HT1080 (cell line): ENCODE measurements around the gene TANK. TPM values are rescaled to one million over a fixed set of nuclear protein-coding genes. Genes with fewer than 3 reads are reported as not detected.
A peak's percentile ranks its signal among the peaks of the same experiment; 100 is the strongest.
"Not testable (repeated sequence)": the region's sequence is repeated elsewhere in the genome, so short reads cannot be mapped to it uniquely, and the experiment has no call there.

ENCODE experiments used
- DNase-seq: peaks from one replicate; pipeline ENCODE4 v3.0.0-alpha.2; 2015; ENCODE audit warnings: low read depth
- polyA plus RNA-seq, 2 experiments: library from polyadenylated mRNA; depleted of rRNA; stranded (reverse); fragments of >200 nt; gene quantifications; 2 replicates each; pipeline ENCODE4 v1.2.3, GENCODE V29; 2015
- total RNA-seq: library from RNA; depleted of rRNA; stranded (reverse); fragments of >200 nt; shearing (Covaris generic); gene quantifications from 2 replicates; pipeline ENCODE4 v1.2.3, GENCODE V29; 2014; rRNA removed

TANK gene
- 32.8 and 37.1 TPM in 2 replicates for total RNA-seq
- 40.8 and 46.3 TPM in 2 replicates for polyA plus RNA-seq (2015; cell fraction: cytosol; rRNA removed)
- polyA plus RNA-seq (2015; cell fraction: nucleus; rRNA removed), result 45.9 and 66.4 TPM in 2 replicates

- DNase-seq, result peak; percentile 92
These were observed at the start of gene TANK for GRCh38 chr2:161160226-161161073. Gene TANK, plus strand, starts transcription at chr2:161160428. Its CDS starts 19,235 bp downstream, at chr2:161179663.

- DNase-seq, result no peak
These were observed 48.7 kb upstream of the TANK start for GRCh38 chr2:161111531-161111930.

- no peak for DNase-seq
These were observed 47.3 kb upstream of the TANK start for GRCh38 chr2:161112908-161113307.

- DNase-seq, result no peak
These were observed 46.3 kb upstream of the TANK start for GRCh38 chr2:161113693-161114575.

GRCh38 chr2:161115205-161115604, 45.0 kb upstream of the TANK start:
- DNase-seq, result no peak

- no peak for DNase-seq
These were observed 44.4 kb upstream of the TANK start for GRCh38 chr2:161115605-161116380.

GRCh38 chr2:161116509-161116908, 43.7 kb upstream of the TANK start:
- DNase-seq, result no peak

GRCh38 chr2:161117506-161117905, 42.7 kb upstream of the TANK start:
- DNase-seq, result no peak

- no peak for DNase-seq
These were observed 41.5 kb upstream of the TANK start for GRCh38 chr2:161118722-161119121.

- no peak for DNase-seq
These were observed 40.7 kb upstream of the TANK start for GRCh38 chr2:161119483-161119882.

GRCh38 chr2:161120775-161121174, 39.5 kb upstream of the TANK start:
- DNase-seq, result no peak

GRCh38 chr2:161121622-161122021, 38.6 kb upstream of the TANK start:
- DNase-seq, result no peak

GRCh38 chr2:161122772-161123530, 37.3 kb upstream of the TANK start:
- peak; percentile 95 for DNase-seq

GRCh38 chr2:161123531-161124030, 36.6 kb upstream of the TANK start:
- no peak for DNase-seq

GRCh38 chr2:161124201-161124600, 36.0 kb upstream of the TANK start:
- no peak for DNase-seq

- no peak for DNase-seq
These were observed 31.3 kb upstream of the TANK start for GRCh38 chr2:161128885-161129284.

GRCh38 chr2:161130354-161130753, 29.9 kb upstream of the TANK start:
- no peak for DNase-seq

- no peak for DNase-seq
These were observed 29.1 kb upstream of the TANK start for GRCh38 chr2:161131074-161131680.

- no peak for DNase-seq
These were observed 28.4 kb upstream of the TANK start for GRCh38 chr2:161131804-161132203.

GRCh38 chr2:161132384-161132783, 27.8 kb upstream of the TANK start:
- DNase-seq, result not testable (repeated sequence)
